CD4-positive, CD25-positive, alpha-beta regulatory T cell (primary cell): Measurements from ENCODE around the gene EGFL7. TPM values are rescaled to one million over a fixed set of nuclear protein-coding genes. Genes with fewer than 3 reads are reported as not detected.

Source experiments
- ATAC-seq, 2 donors: fragments of 150-1000 bp; cut with Tn5 transposase; one replicate each; pipeline ENCODE4 v1.10.0; 2021; ENCODE audit warnings: low read depth in 2 of 2, moderate number of reproducible peaks in 2 of 2, moderate library complexity in 1 of 2
- DNase-seq, 3 donors: peaks; one replicate each; pipeline versions ENCODE4 v3.0.0 to v3.0.0-alpha.2; 2012 to 2022; ENCODE audit warnings: mixed read lengths in 1 of 3
- H3K27ac ChIP-seq: one replicate; pipeline ENCODE4 v1.7.0; 2013; ENCODE audit warnings: mild to moderate bottlenecking, low read length; ENCODE audit not compliant: insufficient read depth, poor library complexity, severe bottlenecking
- H3K27me3 ChIP-seq: one replicate; pipeline ENCODE4 v1.7.0; 2013; ENCODE audit warnings: low read length; ENCODE audit not compliant: control insufficient read depth, insufficient read depth
- H3K36me3 ChIP-seq: one replicate; pipeline ENCODE4 v1.7.0; 2013; ENCODE audit warnings: mild to moderate bottlenecking, low read length, moderate library complexity; ENCODE audit not compliant: control insufficient read depth, insufficient read depth
- H3K4me1 ChIP-seq: 2 replicates; pipeline ENCODE4 v1.7.0; 2013; ENCODE audit warnings: mild to moderate bottlenecking, low read length; ENCODE audit not compliant: insufficient read depth, control insufficient read depth, poor library complexity, severe bottlenecking
- H3K4me3 ChIP-seq: one replicate; pipeline ENCODE4 v1.7.0; 2013; ENCODE audit warnings: low read depth, mild to moderate bottlenecking, low read length, moderate library complexity
- H3K9me3 ChIP-seq, 2 experiments: 1 replicate in 1 of 2; 2 replicates in 1 of 2; pipeline ENCODE4 v1.7.0; 2013; ENCODE audit warnings: low read length in 2 of 2, mild to moderate bottlenecking in 1 of 2, moderate library complexity in 1 of 2; ENCODE audit not compliant: control insufficient read depth in 2 of 2
- H3K27ac Mint-ChIP-seq, 3 donors: one replicate each; pipeline ENCODE4 v1.8.0; 2020 to 2022; ENCODE audit warnings: mild to moderate bottlenecking in 3 of 3, mixed read lengths in 3 of 3, moderate library complexity in 2 of 3
- H3K27me3 Mint-ChIP-seq: one replicate; pipeline ENCODE4 v1.8.0; 2022; ENCODE audit warnings: mild to moderate bottlenecking, mixed read lengths
- H3K36me3 Mint-ChIP-seq: one replicate; pipeline ENCODE4 v1.8.0; 2020; ENCODE audit warnings: mixed read lengths
- H3K4me1 Mint-ChIP-seq, 4 donors: one replicate each; pipeline ENCODE4 v1.8.0; 2020 to 2022; ENCODE audit warnings: mixed read lengths in 4 of 4, mild to moderate bottlenecking in 1 of 4
- H3K4me3 Mint-ChIP-seq, 4 donors: one replicate each; pipeline ENCODE4 v1.8.0; 2020 to 2022; ENCODE audit warnings: mild to moderate bottlenecking in 4 of 4, mixed read lengths in 4 of 4, moderate library complexity in 3 of 4
- H3K9me3 Mint-ChIP-seq, 7 donors: one replicate each; pipeline ENCODE4 v1.8.0; 2020 to 2022; ENCODE audit warnings: mixed read lengths in 7 of 7, mild to moderate bottlenecking in 3 of 7, moderate library complexity in 2 of 7
- polyA plus RNA-seq, 4 donors: library from polyadenylated mRNA; unstranded; fragments of 300-500 nt; fragmentation: Illumina TruSeq; gene quantifications; one replicate each; pipeline ENCODE4 v1.2.3, GENCODE V29; 2021
- total RNA-seq: library from RNA; stranded (reverse); gene quantifications from one replicate; pipeline ENCODE4 v1.2.3, GENCODE V29; 2022

The EGFL7 gene
- total and polyA plus RNA-seq, 5 donors from 2014 or later, result 1.7 TPM; not detected in 4

DNA sequence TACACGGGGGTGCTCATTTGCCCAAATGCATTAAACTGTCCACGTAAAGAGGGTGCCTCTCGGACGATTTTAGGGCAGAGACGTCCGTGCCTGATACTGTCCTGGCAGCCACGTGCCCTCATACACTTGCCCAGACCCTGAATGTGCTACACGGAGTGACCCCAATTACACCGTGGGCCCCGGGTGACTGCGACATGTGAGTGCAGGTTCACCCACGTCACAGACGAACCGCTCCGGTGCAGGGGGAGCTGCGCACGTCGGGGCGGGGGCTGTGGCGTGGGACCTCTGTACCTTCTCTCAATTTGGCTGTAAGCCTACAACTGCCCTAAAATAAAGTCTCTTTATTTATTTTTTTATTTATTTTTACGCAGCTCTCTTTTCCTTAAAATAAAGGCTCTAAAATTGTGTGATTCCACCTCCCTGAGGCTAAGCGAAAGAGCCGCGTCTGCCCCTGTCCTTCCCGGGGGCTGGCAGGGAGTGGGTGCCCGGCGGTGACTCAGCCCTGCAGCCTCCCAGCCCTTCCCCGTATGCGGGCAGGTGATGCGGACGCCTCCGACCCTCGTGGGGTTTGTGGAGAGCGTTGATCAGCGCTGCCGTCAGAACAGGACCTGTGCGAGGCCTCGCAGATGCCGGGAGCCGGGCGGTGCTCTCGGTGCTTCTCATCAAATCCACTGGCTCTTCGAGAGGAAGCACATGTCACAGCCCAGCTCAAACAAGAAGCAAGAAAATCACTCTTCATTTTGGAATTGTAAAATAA, 9.2 kb upstream of the EGFL7 start:
- H3K36me3 ChIP-seq, result no peaks in the 10 kb centered on the region
- H3K9me3 ChIP-seq, result no peaks in the 10 kb centered on the region
- Mint-ChIP-seq H3K4me3 (no peak overlapping the region), H3K27me3 (peaks cover 33% of the 10 kb centered on the region), H3K36me3 (no peaks in the 10 kb centered on the region), H3K27ac (no peak overlapping the region), H3K4me1 (peaks cover 0 to 15% (median 8%) of the 10 kb centered on the region in 4 donors), H3K9me3 (no peaks in the 10 kb centered on the region)
- no peak for ATAC-seq
- no peak for DNase-seq
- H3K4me3 ChIP-seq, result no peak overlapping the region
- no peak overlapping the region for H3K27ac ChIP-seq
- H3K27me3 ChIP-seq, result peaks cover 8% of the 10 kb centered on the region
- peaks cover 5% of the 10 kb centered on the region for H3K4me1 ChIP-seq

- Histone ChIP-seq H3K27me3 (peaks cover 8% of the 10 kb centered on the region), H3K27ac (no peak overlapping the region), H3K4me3 (no peak overlapping the region), H3K4me1 (peaks cover 18% of the 10 kb centered on the region), H3K36me3 (no peaks in the 10 kb centered on the region), H3K9me3 (no peaks in the 10 kb centered on the region)
- Mint-ChIP-seq H3K36me3 (no peaks in the 10 kb centered on the region), H3K9me3 (no peaks in the 10 kb centered on the region), H3K4me1 (peaks cover 0 to 18% (median 7%) of the 10 kb centered on the region in 4 donors), H3K27me3 (peaks cover 35% of the 10 kb centered on the region), H3K27ac (no peak overlapping the region), H3K4me3 (no peak overlapping the region)
- ATAC-seq (no peak), DNase-seq (no peak)
Measured at GRCh38 chr9:136654820-136655535, 7.7 kb upstream of the EGFL7 start.

DNA sequence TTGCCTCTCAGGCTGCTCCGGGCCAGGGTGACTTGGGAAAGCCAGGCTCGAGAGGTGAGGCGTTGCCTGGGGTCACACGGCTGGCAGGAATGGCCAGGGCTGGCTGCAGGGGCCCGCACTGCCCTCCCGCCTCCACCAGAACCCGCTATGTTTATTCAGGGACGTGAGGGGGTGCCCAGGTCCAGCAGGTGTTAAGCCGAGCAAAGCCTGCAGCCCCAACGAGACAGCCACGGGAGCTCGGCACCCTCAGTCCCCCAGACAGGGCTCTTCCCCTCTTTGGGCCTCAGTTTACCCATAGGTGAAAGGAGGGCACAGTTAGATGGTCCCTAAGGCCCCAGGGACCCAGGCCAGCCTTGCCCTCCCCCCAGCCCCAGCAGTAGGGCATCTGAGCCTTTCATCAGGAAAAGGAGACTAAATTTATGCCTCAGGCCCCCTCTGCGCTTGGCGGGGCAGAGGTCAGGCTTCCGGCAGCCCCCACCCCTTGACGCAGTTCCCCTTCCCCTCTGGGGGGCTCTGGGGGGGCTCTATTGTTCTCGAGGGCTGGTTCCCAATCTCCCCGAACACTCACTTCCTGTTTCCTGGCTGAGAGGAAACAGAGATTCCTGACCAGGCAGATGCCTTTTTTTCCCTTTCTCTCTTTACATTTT, 7.1 kb upstream of the EGFL7 start:
- no peak overlapping the region for H3K4me3 Mint-ChIP-seq
- Histone ChIP-seq H3K27ac (no peak overlapping the region), H3K4me3 (no peak overlapping the region), H3K4me1 (peaks cover 18% of the 10 kb centered on the region), H3K36me3 (no peaks in the 10 kb centered on the region), H3K9me3 (no peaks in the 10 kb centered on the region), H3K27me3 (peaks cover 8% of the 10 kb centered on the region)
- no peak for ATAC-seq
- peaks cover 0 to 18% (median 7%) of the 10 kb centered on the region in 4 donors for H3K4me1 Mint-ChIP-seq
- peaks cover 37% of the 10 kb centered on the region for H3K27me3 Mint-ChIP-seq
- no peak for DNase-seq
- peaks cover 0 to 1% (median 0%) of the 10 kb centered on the region in 7 donors for H3K9me3 Mint-ChIP-seq
- H3K27ac Mint-ChIP-seq, result no peak overlapping the region
- no peaks in the 10 kb centered on the region for H3K36me3 Mint-ChIP-seq

GRCh38 chr9:136656183-136656738, 6.5 kb upstream of the EGFL7 start:
- H3K36me3 Mint-ChIP-seq, result no peaks in the 10 kb centered on the region
- peaks cover 36% of the 10 kb centered on the region for H3K27me3 Mint-ChIP-seq
- H3K27ac Mint-ChIP-seq, result no peak overlapping the region
- H3K4me3 Mint-ChIP-seq, result no peak overlapping the region
- Histone ChIP-seq H3K27me3 (peaks cover 8% of the 10 kb centered on the region), H3K27ac (no peak overlapping the region), H3K36me3 (no peaks in the 10 kb centered on the region), H3K9me3 (no peaks in the 10 kb centered on the region), H3K4me3 (no peak overlapping the region), H3K4me1 (peaks cover 18% of the 10 kb centered on the region)
- DNase-seq, result no peak
- ATAC-seq, result no peak
- peaks cover 0 to 1% (median 0%) of the 10 kb centered on the region in 7 donors for H3K9me3 Mint-ChIP-seq
- H3K4me1 Mint-ChIP-seq, result peaks cover 0 to 18% (median 7%) of the 10 kb centered on the region in 4 donors

DNA sequence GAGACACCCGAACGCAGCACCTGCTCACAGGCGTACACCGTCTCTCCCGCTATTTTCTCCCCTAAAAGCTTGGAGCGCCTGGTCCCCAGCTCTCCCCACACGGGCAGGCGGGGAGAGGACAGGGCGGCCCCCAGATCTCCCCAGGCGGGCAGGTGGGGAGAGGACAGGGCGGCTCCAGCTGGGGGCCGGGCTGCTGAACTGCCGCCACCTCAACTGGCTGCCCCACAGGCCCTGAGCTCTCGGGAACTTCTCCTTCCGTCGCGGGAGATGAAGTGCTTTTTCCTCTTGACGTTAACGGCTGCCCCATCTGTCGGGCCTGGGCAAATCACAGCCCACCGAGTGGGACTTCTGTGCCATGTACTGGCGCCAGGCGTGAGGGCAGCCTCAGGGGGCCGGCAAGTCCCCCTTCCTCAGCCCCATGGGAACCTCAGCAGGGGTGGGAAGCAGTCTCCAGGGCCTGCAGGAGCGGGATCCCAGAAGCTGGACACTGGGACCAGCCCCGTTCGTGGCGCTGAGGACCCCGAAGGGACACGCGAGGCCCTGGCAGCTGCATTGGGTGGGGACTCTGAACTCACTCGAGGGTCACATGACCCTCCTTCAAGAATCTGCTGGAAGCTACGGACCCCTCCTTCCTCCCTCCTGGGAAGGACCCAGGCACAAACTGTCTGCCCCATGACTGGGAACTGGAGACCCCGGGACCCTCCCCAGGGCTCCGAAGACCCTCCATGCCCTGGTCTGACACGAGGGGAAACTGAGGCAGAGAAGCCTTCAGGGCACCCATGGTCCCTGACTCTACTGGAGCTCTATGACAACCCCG, 5.7 kb upstream of the EGFL7 start:
- no peak overlapping the region for H3K27ac ChIP-seq
- Mint-ChIP-seq H3K4me1 (peaks cover 0 to 18% (median 7%) of the 10 kb centered on the region in 4 donors), H3K4me3 (no peak overlapping the region), H3K27ac (no peak overlapping the region), H3K36me3 (no peaks in the 10 kb centered on the region), H3K27me3 (peaks cover 36% of the 10 kb centered on the region), H3K9me3 (peaks cover 0 to 1% (median 0%) of the 10 kb centered on the region in 7 donors)
- H3K9me3 ChIP-seq, result no peaks in the 10 kb centered on the region
- no peaks in the 10 kb centered on the region for H3K36me3 ChIP-seq
- H3K4me1 ChIP-seq, result peaks cover 18% of the 10 kb centered on the region
- peaks cover 8% of the 10 kb centered on the region for H3K27me3 ChIP-seq
- no peak overlapping the region for H3K4me3 ChIP-seq
- ATAC-seq, result no peak
- no peak for DNase-seq

DNA sequence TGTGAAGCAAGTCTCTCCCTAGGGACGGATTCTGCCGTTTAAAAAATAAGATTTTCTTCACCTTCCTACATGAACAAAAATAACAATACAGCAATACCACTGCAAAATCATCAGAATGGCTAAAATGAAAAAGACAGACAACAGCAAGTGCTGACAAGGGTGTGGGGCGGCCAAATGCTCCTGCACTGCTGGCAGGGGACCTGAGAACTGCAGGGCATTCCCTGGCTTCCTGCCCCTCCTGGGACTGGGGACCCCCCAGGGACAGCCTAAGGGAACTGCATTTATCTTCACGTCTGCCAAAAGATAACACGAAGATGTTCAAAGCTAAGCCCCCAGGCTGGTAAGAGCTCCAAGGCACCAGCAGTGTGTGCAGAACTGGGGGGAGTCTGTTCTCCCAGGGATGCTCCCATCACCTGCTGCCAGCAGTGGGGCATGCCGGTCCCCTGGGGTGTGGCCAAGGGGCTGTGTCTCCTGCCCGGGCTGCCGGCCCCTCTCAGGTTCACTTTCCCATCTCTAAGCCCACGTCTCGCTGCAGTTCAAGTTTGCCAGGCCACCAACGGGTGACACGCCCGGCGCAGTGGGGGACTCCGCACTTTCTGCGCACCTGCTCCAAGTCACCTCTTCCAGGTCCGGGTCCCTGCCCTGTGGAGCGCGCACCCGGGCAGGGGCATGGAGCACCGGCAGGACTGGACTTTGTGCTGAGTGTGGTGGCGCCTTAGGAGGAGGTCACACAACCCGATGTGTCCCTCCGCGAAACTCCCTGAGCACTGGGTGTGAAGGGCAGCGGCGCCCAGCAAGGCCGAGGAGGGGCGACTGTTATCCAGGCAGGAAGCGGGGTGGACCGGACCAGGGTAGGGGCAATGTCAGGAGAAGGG, 4.5 kb upstream of the EGFL7 start:
- Histone ChIP-seq H3K27ac (no peak overlapping the region), H3K4me3 (no peak overlapping the region), H3K9me3 (no peaks in the 10 kb centered on the region), H3K36me3 (no peaks in the 10 kb centered on the region), H3K4me1 (peaks cover 18% of the 10 kb centered on the region), H3K27me3 (peaks cover 8% of the 10 kb centered on the region)
- ATAC-seq (no peak), DNase-seq (no peak)
- H3K27ac Mint-ChIP-seq, result no peak overlapping the region
- H3K27me3 Mint-ChIP-seq, result peaks cover 36% of the 10 kb centered on the region
- no peaks in the 10 kb centered on the region for H3K36me3 Mint-ChIP-seq
- peaks cover 0 to 18% (median 7%) of the 10 kb centered on the region in 4 donors for H3K4me1 Mint-ChIP-seq
- peaks cover 0 to 1% (median 0%) of the 10 kb centered on the region in 7 donors for H3K9me3 Mint-ChIP-seq
- H3K4me3 Mint-ChIP-seq, result no peak overlapping the region
